ENCODE data around the gene ADH1B.
"Not testable (repeated sequence)": the region's sequence is repeated elsewhere in the genome, so short reads cannot be mapped to it uniquely, and the experiment has no call there.

Gene ADH1B

GRCh38 chr4:99323756-99324155 lies 2.6 kb upstream of the ADH1B start:
- no peak for DNase-seq

DNA sequence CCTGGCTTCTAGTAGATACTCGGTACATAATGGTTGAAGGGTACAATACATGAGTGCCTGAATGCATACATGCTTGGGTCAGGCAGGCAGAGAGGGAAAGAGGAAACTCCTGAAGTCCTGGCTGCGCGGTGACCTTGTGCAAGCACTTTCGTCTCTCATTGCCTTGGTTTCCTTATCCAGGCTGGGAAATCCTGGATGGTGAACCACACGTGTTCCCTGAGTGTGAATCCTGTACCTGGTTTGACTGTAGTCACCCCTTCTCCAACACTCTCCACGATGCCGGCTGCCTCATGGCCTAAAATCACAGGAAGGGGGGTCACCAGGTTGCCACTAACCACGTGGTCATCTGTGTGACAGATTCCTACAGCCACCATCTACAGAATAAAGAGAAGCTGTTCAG lies 3.4 kb downstream of the ADH1B start:
- not testable (repeated sequence) for DNase-seq

GRCh38 chr4:99317354-99317753 lies 3.8 kb downstream of the ADH1B start:
- DNase-seq = no peak

DNA sequence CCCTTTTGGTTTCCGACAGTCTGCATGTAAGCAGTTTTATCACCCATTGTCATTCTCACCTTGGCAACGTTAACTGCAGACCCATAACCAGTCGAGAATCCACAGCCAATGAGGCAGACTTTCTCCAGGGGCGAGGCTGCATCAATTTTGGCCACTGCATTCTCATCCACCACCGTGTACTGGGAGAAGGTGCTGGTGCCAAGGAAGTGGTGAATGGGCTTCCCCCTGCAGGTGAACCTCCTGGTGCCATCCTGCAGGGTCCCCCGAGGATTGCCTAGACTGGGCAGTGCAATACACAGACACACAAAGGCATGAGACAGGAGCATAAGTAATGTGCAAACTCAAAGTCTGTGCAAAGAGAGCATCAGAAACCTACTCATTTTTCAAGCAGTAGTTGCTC lies 5.4 kb downstream of the ADH1B start:
- DNase-seq = no peak

- no peak for DNase-seq
These were observed 7.0 kb downstream of the ADH1B start for GRCh38 chr4:99314211-99314610.

DNA sequence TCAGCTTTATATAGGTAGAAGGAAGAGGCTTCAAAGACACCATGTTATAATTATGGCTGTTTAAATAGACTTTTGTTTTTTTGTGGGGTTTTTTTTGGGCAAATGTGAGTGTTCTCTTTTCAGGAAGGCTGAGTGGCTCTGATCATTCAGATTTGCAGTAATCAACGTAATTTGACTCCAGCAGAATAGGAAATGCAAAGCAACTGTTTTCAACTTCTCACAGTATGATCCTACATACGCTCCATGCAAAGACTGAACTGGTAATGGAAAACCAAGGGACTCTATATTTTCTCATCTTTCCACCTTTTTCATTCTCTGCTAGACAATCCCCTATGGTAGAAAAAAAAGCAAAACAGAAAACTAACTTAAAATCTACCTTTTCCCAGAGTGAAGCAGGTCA lies 10.8 kb downstream of the ADH1B start:
- no peak for DNase-seq

- DNase-seq = no peak
These were observed 15.4 kb downstream of the ADH1B start for GRCh38 chr4:99305638-99306400.

GRCh38 chr4:99301376-99302164 lies 19.6 kb downstream of the ADH1B start:
- no peak for DNase-seq

DNA sequence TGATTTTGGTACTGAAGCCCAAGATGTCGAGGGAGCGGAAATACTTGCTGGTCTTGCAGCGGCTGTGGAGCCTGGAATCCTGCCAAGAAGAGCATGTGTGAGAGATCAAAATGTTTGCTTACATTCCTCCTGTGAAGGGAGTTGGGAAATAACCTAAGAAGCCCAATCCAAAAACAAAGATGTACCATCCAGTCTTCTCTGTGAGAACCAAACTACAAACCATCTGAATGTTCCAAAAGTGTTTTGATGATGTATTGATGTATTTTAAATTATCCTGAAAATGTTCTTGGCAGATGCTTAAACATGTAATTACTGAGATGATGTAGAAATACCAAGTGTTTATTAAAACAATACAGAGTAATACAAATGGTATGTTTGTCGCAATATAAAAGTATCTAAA lies 20.3 kb downstream of the ADH1B start:
- no peak for DNase-seq

DNA sequence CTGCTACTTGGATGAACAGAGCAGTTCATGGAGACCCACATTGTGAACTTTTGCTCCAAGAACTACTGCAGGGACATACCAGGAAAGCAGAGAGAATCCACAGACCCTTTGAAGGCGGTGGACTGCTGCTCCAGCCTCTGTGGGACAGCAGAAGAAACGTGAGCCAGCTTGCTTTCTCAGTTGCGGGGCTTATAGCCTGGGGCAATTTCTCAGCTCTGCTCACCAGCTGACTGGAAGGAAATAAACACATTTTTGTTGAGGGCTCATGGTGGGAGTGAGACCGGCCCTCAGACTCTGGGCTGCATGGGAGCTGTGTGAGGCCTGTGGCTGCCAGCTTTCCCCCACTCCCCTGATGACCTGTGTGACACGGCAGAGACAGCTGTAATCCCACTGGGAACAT lies 27.8 kb downstream of the ADH1B start:
- no peak for DNase-seq

DNA sequence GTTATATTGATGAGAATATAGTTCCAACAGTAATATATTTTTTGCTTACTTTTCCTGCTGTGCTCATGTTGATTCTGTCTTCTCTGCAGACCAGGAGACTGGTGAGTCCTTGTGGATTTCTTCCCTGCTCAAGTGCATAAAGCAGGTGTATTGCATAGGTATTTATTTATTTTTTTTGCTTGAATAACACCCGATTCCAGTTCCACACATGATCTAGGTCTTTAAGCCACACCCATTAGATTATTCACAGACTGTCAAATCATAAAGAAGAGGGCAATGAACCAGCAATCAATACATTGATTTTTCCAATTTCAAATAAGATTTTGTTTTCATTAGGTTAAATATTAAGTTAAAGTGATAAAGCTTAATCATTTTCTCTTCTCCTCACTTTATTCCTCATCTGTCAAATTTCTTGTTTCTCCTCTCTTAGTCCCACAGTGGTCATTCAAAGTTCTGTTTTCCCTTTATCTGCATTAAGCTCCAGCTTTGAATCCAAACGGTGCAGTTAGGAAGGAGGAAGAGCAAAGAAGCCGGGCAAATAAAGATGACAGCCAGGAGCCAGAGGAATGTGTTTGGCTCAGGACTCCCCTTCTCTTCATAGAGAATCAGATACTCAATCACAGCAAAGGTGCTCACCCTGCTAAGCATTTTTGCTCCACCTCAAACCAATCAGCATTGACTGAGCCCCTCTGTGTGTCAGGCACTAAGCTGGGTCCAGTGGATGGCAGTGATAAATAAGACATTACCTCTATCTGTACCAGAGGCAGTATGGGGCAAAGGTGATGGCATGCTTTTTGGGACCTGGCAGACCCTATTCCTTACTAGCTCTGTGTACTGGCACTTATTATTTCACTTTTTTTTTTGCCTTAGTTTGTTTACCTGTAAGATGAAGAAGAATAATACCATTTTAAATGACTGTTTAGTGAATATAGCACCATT lies 30.1 kb downstream of the ADH1B start, which contains the start of gene ADH1A:
Gene ADH1A, minus strand, starts transcription at position 138 of the 939 bp plus-strand sequence. Its CDS starts 71 bp downstream, at position 67.
- DNase-seq = no peak

- DNase-seq = no peak
These were observed 35.8 kb downstream of the ADH1B start for GRCh38 chr4:99285387-99285786.

GRCh38 chr4:99282731-99283130 lies 38.5 kb downstream of the ADH1B start:
- no peak for DNase-seq

GRCh38 chr4:99281261-99281660 lies 39.9 kb downstream of the ADH1B start:
- no peak for DNase-seq

GRCh38 chr4:99276417-99276816 lies 44.8 kb downstream of the ADH1B start:
- no peak for DNase-seq

DNA sequence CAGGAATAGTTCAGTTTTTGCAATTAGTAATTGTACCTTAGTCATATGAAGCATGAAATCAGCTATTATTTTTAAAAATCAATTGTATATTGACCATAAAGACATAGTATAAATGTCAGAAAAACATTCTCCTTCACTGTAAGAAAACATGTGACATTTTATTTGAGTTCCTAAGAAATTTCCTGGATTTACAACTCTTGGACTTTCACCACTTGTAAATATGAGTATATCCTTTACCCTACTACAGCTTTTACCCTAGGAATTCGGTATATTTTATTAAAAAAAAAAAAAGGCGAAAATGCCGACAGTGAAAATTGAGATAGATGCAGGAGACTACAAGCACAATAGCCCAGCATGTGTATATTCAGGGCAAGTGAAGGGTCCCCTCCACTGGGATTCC lies 45.3 kb downstream of the ADH1B start:
- no peak for DNase-seq

DNA sequence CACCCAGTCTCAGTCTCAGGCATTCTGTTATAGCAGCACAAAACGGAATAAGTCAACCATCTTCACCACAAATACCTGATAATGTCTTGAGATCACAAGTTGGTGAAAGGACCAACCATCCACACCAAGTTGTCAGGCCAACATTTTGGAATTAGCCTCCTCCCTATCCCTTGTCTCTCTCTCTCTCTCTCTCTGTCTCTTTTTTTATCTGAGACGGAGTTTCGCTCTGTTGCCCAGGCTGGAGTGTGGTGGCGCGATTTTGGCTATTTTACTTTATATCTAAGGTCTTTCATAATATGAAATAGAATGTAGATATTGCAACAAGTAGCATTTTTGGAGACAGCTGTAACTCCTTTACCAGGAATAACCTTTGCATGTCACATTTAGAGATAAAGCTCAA lies 46.2 kb downstream of the ADH1B start:
- no peak for DNase-seq

DNA sequence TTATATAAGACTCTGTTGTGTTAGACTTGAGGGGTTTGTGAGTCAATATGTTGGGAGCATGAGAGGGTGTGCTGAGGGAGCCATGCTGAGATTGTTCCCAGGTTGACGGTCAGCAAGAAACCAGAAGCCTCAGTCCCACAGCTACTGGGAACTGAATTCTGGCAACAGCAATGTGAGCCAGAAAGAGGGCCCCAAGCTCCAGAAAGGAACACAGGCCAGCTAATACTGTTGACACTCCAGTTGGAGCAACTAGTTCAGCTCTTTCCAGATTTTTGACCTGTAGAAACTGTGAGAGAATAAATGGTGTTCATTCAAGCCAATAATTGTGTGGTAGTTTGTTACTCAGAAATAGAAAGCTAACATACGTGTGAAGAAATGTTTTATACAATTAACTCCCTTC lies 47.5 kb downstream of the ADH1B start:
- no peak for DNase-seq

GRCh38 chr4:99264927-99265326 lies 56.3 kb downstream of the ADH1B start:
- no peak for DNase-seq
